ENCODE data around the gene NELFA.
"Not testable (repeated sequence)": the region's sequence is repeated elsewhere in the genome, so short reads cannot be mapped to it uniquely, and the experiment has no call there.

The NELFA gene

DNA sequence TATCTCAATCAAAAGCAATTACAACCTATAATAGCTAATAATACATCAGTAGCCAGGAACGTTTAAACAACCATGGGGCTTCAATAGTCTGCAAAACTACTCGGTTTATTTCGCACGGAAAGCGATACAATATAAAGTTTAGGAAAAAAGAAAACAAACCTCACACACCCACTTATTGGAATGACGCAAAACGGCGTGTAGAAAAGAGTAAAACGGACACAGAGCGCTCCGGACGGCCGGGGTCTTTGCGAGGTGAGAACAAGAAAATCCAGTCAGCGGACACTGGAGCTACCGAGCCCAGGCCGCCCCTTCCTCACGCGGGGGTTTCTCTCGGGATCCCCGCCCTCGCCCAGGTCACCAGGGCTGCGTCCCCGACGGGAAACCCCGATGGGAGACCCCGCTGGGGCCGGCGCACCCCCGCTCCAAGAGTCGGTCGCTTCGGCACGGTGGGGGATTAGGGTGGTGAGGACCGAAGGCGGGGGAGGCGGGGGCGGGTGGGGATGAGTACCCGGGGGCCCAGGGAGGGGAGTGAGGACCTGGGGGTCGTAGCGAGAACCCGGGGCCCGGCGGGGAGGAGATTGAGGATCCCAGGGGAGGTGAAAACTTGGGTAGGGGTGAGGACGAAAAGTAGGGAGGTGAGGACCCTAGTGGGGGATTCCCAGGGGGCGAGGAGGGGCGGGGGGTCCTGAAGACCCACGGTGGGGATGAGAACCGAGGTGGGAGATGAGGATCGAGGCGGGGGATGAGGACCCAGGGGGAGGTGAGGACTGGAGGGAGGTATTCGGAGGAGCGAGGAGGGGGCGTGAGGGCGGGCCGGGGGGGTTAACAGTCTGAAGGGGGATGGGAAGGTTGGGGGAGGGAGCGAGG is 737 bp downstream of the NELFA start:
- H3K4me3 ChIP-seq (ENCODE audit: low read depth, low read length): peak overlapping the region; percentile 100
- CTCF ChIA-PET: interaction anchor here (0.7 to 1.1 kb wide), 2 partner anchors 40 to 95 kb away, joined by 3 read pairs; no protein-coding TSS in a partner anchor
- TF ChIP-seq, protein P1, sequence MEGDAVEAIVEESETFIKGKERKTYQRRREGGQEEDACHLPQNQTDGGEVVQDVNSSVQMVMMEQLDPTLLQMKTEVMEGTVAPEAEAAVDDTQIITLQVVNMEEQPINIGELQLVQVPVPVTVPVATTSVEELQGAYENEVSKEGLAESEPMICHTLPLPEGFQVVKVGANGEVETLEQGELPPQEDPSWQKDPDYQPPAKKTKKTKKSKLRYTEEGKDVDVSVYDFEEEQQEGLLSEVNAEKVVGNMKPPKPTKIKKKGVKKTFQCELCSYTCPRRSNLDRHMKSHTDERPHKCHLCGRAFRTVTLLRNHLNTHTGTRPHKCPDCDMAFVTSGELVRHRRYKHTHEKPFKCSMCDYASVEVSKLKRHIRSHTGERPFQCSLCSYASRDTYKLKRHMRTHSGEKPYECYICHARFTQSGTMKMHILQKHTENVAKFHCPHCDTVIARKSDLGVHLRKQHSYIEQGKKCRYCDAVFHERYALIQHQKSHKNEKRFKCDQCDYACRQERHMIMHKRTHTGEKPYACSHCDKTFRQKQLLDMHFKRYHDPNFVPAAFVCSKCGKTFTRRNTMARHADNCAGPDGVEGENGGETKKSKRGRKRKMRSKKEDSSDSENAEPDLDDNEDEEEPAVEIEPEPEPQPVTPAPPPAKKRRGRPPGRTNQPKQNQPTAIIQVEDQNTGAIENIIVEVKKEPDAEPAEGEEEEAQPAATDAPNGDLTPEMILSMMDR (IDR thresholded peaks at IDR 0.05; ENCODE audit: insufficient read depth, low read length, missing control alignments): no peak
- POLR2A ChIA-PET: no interaction called here
- no peak for DNase-seq (ENCODE audit: low read depth, low spot score)

DNA sequence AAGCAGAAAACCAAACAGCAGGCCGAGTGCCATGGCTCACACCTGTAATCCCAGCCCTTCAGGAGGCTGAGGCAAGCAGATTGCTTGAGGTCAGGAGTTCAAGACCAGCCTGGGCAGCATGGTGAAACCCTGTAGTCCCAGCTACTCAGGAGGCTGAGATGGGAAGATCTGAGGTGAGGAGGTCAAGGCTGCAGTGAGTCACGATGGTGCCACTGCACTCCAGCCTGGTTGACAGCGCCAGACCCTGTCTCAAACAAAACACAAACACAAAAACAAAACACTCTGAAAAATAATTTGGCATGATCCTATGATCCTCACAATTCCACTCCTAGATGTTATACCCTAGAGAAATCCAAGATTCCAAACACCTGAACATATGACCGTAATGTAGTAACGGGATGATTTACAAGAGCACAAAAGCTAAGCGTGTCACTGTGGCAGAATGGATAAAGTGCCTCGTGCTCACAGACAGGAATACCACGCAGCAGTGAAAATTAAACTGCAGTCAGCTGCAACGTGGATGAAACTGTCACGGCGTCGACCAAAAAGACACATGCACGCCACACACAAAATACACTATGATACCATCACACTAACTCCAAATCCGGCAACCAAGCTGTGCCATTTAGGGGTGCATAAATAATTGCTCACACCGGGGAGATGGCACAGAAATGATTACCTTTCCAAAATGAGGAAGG is 1.7 kb downstream of the NELFA start:
- peak overlapping the region; percentile 100 for H3K4me3 ChIP-seq (ENCODE audit: low read depth, low read length)
- ChIA-PET POLR2A (no interaction called here), CTCF (interaction anchor here (0.7 to 1.1 kb wide), 3 partner anchors 39 to 102 kb away, joined by 3 read pairs; no protein-coding TSS in a partner anchor)
- TF ChIP-seq, protein P1 (IDR thresholded peaks at IDR 0.05; ENCODE audit: insufficient read depth, low read length, missing control alignments): no peak
- DNase-seq (ENCODE audit: low read depth, low spot score): no peak

DNA sequence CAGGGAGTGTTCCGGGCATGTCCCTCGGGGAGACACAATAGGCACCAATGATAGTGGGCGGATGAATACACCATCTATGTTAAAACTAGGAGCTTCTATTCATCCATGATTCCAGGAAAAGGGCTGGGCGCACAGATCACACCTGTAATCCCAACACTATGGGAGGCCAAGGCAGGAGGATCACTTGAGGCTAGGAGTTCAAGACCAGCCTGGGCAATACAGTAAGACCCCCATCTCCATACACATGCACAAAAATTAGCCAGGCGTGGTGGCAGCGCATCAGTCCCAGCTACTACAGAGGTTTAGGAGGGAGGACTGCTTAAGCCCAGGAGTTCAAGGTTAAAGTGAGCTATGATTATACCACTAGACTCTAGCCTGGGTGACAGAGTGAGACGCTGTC is 2.4 kb downstream of the NELFA start:
- ChIA-PET POLR2A (no interaction called here), CTCF (interaction anchor here (1.1 kb wide), 1 partner anchor 48 kb away, joined by 3 read pairs; no protein-coding TSS in a partner anchor)
- TF ChIP-seq, protein P1 (IDR thresholded peaks at IDR 0.05; ENCODE audit: insufficient read depth, low read length, missing control alignments): no peak
- H3K4me3 ChIP-seq (ENCODE audit: low read depth, low read length): no peak overlapping the region; the same call in 1 of the 2 replicates
- DNase-seq (ENCODE audit: low read depth, low spot score): no peak

DNA sequence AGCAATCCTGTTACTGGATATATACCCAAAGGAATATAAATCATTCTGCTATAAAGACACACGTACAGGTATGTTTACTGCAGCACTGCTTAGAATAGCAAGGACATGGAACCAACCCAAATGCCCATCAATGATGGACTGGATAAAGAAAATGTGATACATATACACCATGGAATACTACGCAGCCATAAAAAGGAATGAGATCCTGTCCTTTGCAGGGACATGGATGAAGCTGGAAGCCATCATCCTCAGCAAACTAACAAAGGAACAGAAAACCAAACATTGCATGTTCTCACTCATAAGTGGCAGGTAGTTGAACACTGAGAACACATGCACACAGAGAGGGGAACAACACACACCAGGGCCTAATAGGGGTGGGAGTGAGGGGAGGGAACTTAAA is 5.4 kb downstream of the NELFA start:
- DNase-seq (ENCODE audit: low read depth, low spot score); CTCF ChIA-PET; H3K4me3 ChIP-seq (ENCODE audit: low read depth, low read length); POLR2A ChIA-PET: not testable (repeated sequence)

DNA sequence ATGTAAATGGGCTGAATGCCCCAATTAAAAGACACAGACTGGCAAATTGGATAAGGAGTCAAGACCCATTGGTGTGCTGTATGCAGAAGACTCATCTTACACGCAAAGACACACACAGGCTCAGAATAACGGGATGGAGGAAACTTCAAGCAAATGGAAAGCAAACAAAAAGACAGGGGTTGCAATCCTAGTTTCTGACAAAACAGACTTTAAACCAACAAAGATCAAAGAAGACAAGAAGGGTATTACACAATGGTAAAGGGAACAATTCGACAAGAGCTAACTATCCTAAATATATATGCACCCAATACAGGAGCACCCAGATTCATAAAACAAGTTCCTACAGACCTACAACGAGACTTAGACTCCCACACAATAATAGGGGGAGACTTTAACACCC is 9.5 kb downstream of the NELFA start:
- CTCF ChIA-PET; DNase-seq (ENCODE audit: low read depth, low spot score); H3K4me3 ChIP-seq (ENCODE audit: low read depth, low read length); POLR2A ChIA-PET: not testable (repeated sequence)

DNA sequence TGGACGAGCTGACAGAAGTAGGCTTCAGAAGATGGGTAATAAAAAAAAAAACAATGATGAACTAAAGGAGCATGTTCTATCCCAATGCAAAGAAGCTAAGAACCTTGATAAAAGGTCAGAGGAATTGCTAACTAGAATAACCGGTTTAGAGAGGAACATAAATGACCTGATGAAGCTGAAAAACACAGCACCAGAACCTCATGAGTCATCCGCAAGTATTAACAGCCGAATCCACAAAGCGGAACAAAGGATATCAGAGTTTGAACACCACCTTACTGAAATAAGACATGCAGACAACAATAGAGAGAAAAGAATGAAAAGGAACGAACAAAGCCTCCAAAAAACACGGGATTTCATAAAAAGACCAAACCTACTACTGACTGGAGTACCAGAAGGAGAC is 10.5 kb downstream of the NELFA start:
- ChIA-PET POLR2A (no interaction called here), CTCF (no interaction called here)
- DNase-seq (ENCODE audit: low read depth, low spot score): no peak
- no peak overlapping the region for H3K4me3 ChIP-seq (ENCODE audit: low read depth, low read length)
- TF ChIP-seq, protein P1 (IDR thresholded peaks at IDR 0.05; ENCODE audit: insufficient read depth, low read length, missing control alignments): no peak

DNA sequence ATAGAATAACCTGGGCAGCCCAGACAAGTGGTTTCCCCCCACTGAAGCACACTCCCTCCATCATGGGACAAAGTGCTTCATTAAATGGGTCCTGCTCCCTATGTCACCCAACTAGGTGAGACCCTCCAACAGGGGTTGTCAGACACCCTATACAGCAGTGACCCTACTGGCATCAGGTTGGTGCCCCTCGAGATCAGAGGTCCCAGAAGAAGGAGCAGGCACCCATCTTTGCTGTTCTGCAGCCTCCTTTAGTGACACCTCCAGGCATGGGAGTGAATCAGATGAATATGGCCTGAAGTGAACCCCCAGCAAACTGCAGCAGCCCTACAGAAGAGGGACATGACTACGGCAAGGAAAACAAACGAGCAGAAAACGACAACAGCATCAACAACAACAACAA is 11.1 kb downstream of the NELFA start:
- ChIA-PET CTCF (no interaction called here), POLR2A (no interaction called here)
- H3K4me3 ChIP-seq (ENCODE audit: low read depth, low read length): no peak overlapping the region
- no peak for DNase-seq (ENCODE audit: low read depth, low spot score)
- TF ChIP-seq, protein P1 (IDR thresholded peaks at IDR 0.05; ENCODE audit: insufficient read depth, low read length, missing control alignments): no peak
